ENCODE measurements around the gene PRKAG2.

GRCh38 chr7:151821806-151822540, 54.9 kb downstream of the PRKAG2 start:
- no peak for TF ChIP-seq POLR2A (IDR thresholded peaks at IDR 0.05)
- TF ChIP-seq, protein P1, sequence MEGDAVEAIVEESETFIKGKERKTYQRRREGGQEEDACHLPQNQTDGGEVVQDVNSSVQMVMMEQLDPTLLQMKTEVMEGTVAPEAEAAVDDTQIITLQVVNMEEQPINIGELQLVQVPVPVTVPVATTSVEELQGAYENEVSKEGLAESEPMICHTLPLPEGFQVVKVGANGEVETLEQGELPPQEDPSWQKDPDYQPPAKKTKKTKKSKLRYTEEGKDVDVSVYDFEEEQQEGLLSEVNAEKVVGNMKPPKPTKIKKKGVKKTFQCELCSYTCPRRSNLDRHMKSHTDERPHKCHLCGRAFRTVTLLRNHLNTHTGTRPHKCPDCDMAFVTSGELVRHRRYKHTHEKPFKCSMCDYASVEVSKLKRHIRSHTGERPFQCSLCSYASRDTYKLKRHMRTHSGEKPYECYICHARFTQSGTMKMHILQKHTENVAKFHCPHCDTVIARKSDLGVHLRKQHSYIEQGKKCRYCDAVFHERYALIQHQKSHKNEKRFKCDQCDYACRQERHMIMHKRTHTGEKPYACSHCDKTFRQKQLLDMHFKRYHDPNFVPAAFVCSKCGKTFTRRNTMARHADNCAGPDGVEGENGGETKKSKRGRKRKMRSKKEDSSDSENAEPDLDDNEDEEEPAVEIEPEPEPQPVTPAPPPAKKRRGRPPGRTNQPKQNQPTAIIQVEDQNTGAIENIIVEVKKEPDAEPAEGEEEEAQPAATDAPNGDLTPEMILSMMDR (IDR thresholded peaks at IDR 0.05), result no peak
